ENCODE results near the gene TELO2.

The TELO2 gene

GRCh38 chr16:1446296-1447080, 46.7 kb upstream of the TELO2 start:
- DNase-seq (ENCODE audit: low read depth), result no peak
- no peak for TF ChIP-seq CTCF (conservative IDR thresholded peaks at IDR 0.05; ENCODE audit: low read length)
- no peak overlapping the region for H3K4me3 ChIP-seq (ENCODE audit: low read length)

GRCh38 chr16:1447965-1448364, 45.2 kb upstream of the TELO2 start:
- no peak overlapping the region for H3K4me3 ChIP-seq (ENCODE audit: low read length)
- DNase-seq (ENCODE audit: low read depth), result no peak
- TF ChIP-seq CTCF (conservative IDR thresholded peaks at IDR 0.05; ENCODE audit: low read length), result no peak

GRCh38 chr16:1448536-1449116, 44.5 kb upstream of the TELO2 start:
- no peak overlapping the region for H3K4me3 ChIP-seq (ENCODE audit: low read length)
- no peak for DNase-seq (ENCODE audit: low read depth)
- TF ChIP-seq CTCF (conservative IDR thresholded peaks at IDR 0.05; ENCODE audit: low read length), result no peak

- TF ChIP-seq CTCF (conservative IDR thresholded peaks at IDR 0.05; ENCODE audit: low read length), result no peak
- no peak for DNase-seq (ENCODE audit: low read depth)
- no peak overlapping the region for H3K4me3 ChIP-seq (ENCODE audit: low read length)
Observed at GRCh38 chr16:1449201-1449788, 43.9 kb upstream of the TELO2 start.

GRCh38 chr16:1450218-1450617, 42.9 kb upstream of the TELO2 start:
- no peak overlapping the region for H3K4me3 ChIP-seq (ENCODE audit: low read length)
- no peak for DNase-seq (ENCODE audit: low read depth)
- TF ChIP-seq CTCF (conservative IDR thresholded peaks at IDR 0.05; ENCODE audit: low read length), result no peak

GRCh38 chr16:1450841-1451240, 42.3 kb upstream of the TELO2 start:
- no peak for DNase-seq (ENCODE audit: low read depth)
- no peak for TF ChIP-seq CTCF (conservative IDR thresholded peaks at IDR 0.05; ENCODE audit: low read length)
- H3K4me3 ChIP-seq (ENCODE audit: low read length), result no peak overlapping the region
